ENCODE results near the gene KRT39.

DNA sequence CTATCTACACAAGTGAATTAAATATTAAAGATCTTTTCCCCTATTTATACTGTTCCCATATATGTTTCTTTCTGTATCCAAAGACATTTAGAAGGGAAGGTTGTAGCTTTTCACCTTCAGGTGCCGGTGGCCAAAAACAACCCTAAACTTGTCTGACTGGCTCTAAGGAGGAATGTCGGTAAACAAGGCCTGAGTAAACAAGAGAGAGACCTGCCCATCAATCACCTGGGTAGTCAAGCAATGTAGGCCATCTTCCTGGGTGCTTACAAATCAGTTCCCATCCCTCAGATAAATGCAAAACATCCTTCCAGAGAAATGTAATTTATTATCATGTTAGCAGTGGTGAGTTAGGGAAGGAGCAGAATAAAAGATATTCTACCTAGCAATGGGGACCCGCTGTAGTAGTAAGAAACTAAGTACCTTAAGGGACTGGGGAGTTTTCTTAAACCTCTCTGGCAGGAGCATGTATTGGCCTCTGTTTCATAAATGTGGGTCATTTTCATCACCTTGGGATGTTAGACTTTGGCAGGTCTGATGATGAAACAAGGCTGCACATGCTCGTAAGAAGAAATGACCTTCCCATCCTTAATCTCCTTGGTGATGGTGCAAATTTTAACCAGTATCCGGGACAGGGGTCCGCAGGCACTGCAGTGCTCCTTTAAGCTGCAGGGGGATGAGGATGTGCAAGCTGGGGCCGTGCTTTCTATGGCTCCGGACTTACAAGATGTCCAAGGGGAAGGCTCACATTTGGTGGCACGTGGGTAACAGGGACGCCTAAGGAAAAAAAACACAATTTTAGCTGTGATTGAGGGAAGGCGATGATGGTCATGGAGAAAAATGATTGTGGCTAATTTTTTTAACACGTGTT lies 8.4 kb downstream of the KRT39 start:
- TF ChIP-seq TAF1 (IDR thresholded peaks at IDR 0.05; ENCODE audit: borderline replicate concordance, low read depth, low read length) (no peak), POLR2AphosphoS5 (IDR thresholded peaks at IDR 0.05; ENCODE audit: low read depth, low read length) (no peak), POLR2A (IDR thresholded peaks at IDR 0.05; ENCODE audit: low read depth, low read length) (no peak)

Data from GM12892 (cell line).